C4-2B (cell line): ENCODE results near the gene LPP.

ENCODE experiments used
- CTCF ChIP-seq: fragments of 450-650 bp; conservative IDR thresholded peaks from 2 replicates; pipeline ENCODE4 v1.5.1; 2017; ENCODE audit warnings: mild to moderate bottlenecking
- ZFX ChIP-seq: fragments of 450-650 bp; IDR thresholded peaks from 2 replicates; pipeline ENCODE4 v1.6.1; 2017

GRCh38 chr3:188421151-188421821 lies 267.3 kb downstream of the LPP start:
- no peak for TF ChIP-seq CTCF
- no peak for TF ChIP-seq ZFX
